ENCODE measurements around the gene PDCD4.

- TF ChIP-seq CTCF (IDR thresholded peaks at IDR 0.05 in 2 of 3, conservative IDR thresholded peaks at IDR 0.05 in 1 of 3; ENCODE audit: borderline replicate concordance in 1 of 3, insufficient read depth in 1 of 3, low read depth in 2 of 3, low read length in 2 of 3) (no peak), YY1 (IDR thresholded peaks at IDR 0.05; ENCODE audit: extremely low read depth, insufficient replicate concordance, low read depth, low read length) (no peak), POLR2A (IDR thresholded peaks at IDR 0.05; ENCODE audit: borderline replicate concordance, extremely low read depth, insufficient read depth, insufficient read length) (no peak), JUND (IDR thresholded peaks at IDR 0.05) (no peak), REST (IDR thresholded peaks at IDR 0.05; ENCODE audit: low read depth) (no peak), ATF3 (IDR thresholded peaks at IDR 0.05) (no peak), POLR2AphosphoS5 (IDR thresholded peaks at IDR 0.05; ENCODE audit: low read depth, low read length) (no peak)
Observed at GRCh38 chr10:110850099-110850498, 21.6 kb upstream of the PDCD4 start.

All from HCT116 (cell line).